Naive B cell (primary cell): Measurements from ENCODE around the gene MGMT. TPM values are rescaled to one million over a fixed set of nuclear protein-coding genes. Genes with fewer than 3 reads are reported as not detected.

Experiments used
- ATAC-seq, 2 donors: fragments of 150-1000 bp; cut with Tn5 transposase; 2 replicates each; pipeline ENCODE4 v1.10.0; 2021; ENCODE audit warnings: low read depth in 2 of 2, mild to moderate bottlenecking in 2 of 2, moderate library complexity in 2 of 2
- DNase-seq: peaks from one replicate; pipeline ENCODE4 v3.0.0; 2022
- H3K27ac Mint-ChIP-seq, 6 donors: one replicate each; pipeline ENCODE4 v1.8.0; 2020 to 2022; ENCODE audit warnings: mild to moderate bottlenecking in 6 of 6, mixed read lengths in 6 of 6, moderate library complexity in 5 of 6, inconsistent platforms in 2 of 6
- H3K27me3 Mint-ChIP-seq, 3 donors: one replicate each; pipeline ENCODE4 v1.8.0; 2021 to 2022; ENCODE audit warnings: mixed read lengths in 3 of 3, mild to moderate bottlenecking in 1 of 3
- H3K36me3 Mint-ChIP-seq, 2 donors: one replicate each; pipeline ENCODE4 v1.8.0; 2020 to 2022; ENCODE audit warnings: mixed read lengths in 2 of 2, inconsistent platforms in 1 of 2, mild to moderate bottlenecking in 1 of 2
- H3K4me1 Mint-ChIP-seq, 3 donors: one replicate each; pipeline ENCODE4 v1.8.0; 2020 to 2022; ENCODE audit warnings: mixed read lengths in 3 of 3, inconsistent platforms in 1 of 3, mild to moderate bottlenecking in 1 of 3, moderate library complexity in 1 of 3
- H3K4me3 Mint-ChIP-seq, 8 donors: one replicate each; pipeline ENCODE4 v1.8.0; 2020 to 2022; ENCODE audit warnings: mild to moderate bottlenecking in 8 of 8, mixed read lengths in 8 of 8, moderate library complexity in 8 of 8, inconsistent platforms in 2 of 8
- H3K9me3 Mint-ChIP-seq, 7 donors: one replicate each; pipeline ENCODE4 v1.8.0; 2020 to 2022; ENCODE audit warnings: mixed read lengths in 7 of 7, mild to moderate bottlenecking in 5 of 7, inconsistent platforms in 2 of 7, moderate library complexity in 1 of 7
- polyA plus RNA-seq, 6 donors: library from polyadenylated mRNA; unstranded; fragments of 300-500 nt; fragmentation: Illumina TruSeq; gene quantifications; one replicate each; pipeline ENCODE4 v1.2.3, GENCODE V29; 2021; ENCODE audit warnings: low read depth in 6 of 6

Gene MGMT
- polyA plus RNA-seq, 6 donors from 2014 or later, result 29.3 to 46.2 (median 38.2) TPM

DNA sequence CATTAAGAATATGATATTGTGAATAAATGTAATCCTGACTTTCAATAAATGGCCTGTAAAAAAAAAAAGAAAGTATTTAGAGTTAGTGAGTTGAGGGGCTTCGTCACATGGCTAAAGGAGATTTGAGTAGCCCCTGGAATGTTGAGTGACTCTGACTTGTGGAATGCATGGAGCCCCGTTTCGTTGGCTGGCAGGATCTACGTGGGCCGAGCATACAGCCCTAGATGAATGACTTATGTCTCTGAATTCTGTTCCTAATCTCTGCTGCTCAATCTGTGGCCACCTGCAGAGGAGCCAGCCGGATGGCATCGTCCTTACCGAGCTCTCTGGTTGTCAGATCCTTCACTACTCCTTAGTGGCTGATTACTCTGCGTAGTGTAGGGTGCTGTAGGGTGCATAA lies 155.7 kb downstream of the MGMT start:
- Mint-ChIP-seq H3K4me3 (no peak overlapping the region), H3K4me1 (peaks cover 16 to 41% (median 17%) of the 10 kb centered on the region in 3 donors), H3K9me3 (no peaks in the 10 kb centered on the region), H3K36me3 (no peaks in the 10 kb centered on the region), H3K27me3 (no peaks in the 10 kb centered on the region), H3K27ac (no peak overlapping the region)
- ATAC-seq (no peak), DNase-seq (no peak)

DNA sequence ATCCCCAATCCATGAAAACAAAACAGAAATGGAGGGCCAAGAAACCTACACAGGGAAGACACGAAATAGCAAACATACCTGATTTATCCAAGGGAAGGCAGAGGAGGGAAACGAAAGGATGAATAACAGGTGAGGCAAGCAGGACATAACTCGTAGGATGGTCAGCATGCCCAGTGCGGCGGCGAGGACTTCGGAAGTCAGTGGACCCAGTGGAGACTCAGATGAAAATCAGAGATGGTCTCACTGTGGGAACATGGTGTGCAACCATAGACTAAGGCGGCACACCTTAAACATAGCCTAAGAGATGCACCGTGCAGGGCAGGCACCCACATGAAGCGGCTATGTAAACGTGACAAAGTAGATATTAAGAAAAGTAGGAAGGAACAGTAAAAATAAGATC lies 157.5 kb downstream of the MGMT start:
- no peaks in the 10 kb centered on the region for H3K27me3 Mint-ChIP-seq
- H3K27ac Mint-ChIP-seq, result peak overlapping the region in 2 of 6 donors; percentile 19 to 31
- no peaks in the 10 kb centered on the region for H3K9me3 Mint-ChIP-seq
- peaks cover 17 to 43% (median 20%) of the 10 kb centered on the region in 3 donors for H3K4me1 Mint-ChIP-seq
- H3K36me3 Mint-ChIP-seq, result peaks cover 0 to 4% of the 10 kb centered on the region in 2 donors
- ATAC-seq (no peak), DNase-seq (no peak)
- H3K4me3 Mint-ChIP-seq, result no peak overlapping the region

DNA sequence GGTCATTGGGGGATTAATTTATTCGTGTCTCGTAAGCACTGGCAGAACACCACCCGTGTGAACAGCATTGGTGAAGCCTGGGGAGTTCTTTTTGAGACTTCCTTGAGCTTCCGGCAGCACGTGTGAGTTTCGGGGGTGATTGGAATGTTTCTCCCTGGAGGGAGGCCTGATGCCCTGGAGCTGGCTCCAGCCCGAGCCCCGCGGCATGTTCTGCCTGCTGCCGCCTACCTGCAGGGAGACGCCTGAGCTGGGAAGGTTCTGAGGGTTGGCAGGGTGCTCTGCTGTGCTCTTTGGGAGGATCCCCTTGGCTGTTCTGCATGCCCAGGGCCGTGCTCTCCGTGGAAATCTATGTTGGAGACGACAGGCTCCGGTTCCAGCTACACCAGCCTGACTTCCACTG lies 159.3 kb downstream of the MGMT start:
- H3K4me3 Mint-ChIP-seq, result no peak overlapping the region
- peaks cover 14 to 46% (median 22%) of the 10 kb centered on the region in 3 donors for H3K4me1 Mint-ChIP-seq
- H3K9me3 Mint-ChIP-seq, result peaks cover 0 to 2% (median 0%) of the 10 kb centered on the region in 7 donors
- ATAC-seq (no peak), DNase-seq (no peak)
- H3K27ac Mint-ChIP-seq, result peak overlapping the region in 2 of 6 donors; percentile 9 to 66
- no peaks in the 10 kb centered on the region for H3K27me3 Mint-ChIP-seq
- peaks cover 0 to 13% of the 10 kb centered on the region in 2 donors for H3K36me3 Mint-ChIP-seq

DNA sequence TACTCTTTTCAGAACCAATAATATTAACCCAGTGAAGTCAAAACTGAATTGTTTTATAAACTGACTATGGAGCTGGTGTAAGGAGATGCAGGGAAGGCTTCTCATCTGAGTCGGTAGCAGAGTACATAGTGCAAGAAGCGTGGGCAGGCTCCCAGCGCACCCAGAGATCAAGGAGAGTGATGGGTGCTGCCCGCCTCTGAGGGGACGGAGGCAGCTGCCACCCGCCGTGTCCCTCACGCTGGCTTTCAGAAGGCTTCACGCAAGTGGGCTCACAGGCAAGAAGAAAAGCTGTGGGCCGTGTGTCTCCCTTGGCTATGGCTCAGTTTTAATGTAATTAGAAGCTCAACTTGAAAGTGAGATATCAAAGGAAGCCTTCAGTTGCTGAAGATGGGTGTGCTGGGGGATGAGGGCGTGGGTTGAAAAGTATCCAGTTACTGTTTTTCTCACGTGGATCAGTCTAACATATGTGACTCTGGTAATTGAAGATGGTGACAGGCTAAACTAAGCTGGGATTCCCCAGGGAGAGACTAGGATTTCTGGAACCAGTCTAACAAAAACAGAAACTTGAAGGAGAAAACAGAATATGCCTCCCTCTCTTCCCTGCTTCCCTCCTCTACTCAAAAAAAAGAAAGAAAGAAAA lies 159.9 kb downstream of the MGMT start:
- DNase-seq (no peak), ATAC-seq (no peak)
- Mint-ChIP-seq H3K36me3 (peaks cover 0 to 13% of the 10 kb centered on the region in 2 donors), H3K4me3 (peak overlapping the region in 6 of 8 donors; percentile 6 to 80 (median 52)), H3K27ac (peak overlapping the region in 5 of 6 donors; percentile 9 to 96 (median 34)), H3K27me3 (no peaks in the 10 kb centered on the region), H3K9me3 (peaks cover 0 to 2% (median 0%) of the 10 kb centered on the region in 7 donors), H3K4me1 (peaks cover 14 to 46% (median 22%) of the 10 kb centered on the region in 3 donors)

GRCh38 chr10:129627442-129627841 lies 160.4 kb downstream of the MGMT start:
- Mint-ChIP-seq H3K36me3 (peaks cover 4 to 15% of the 10 kb centered on the region in 2 donors), H3K4me1 (peaks cover 14 to 44% (median 22%) of the 10 kb centered on the region in 3 donors), H3K27me3 (no peaks in the 10 kb centered on the region), H3K9me3 (peaks cover 0 to 4% (median 1%) of the 10 kb centered on the region in 7 donors), H3K27ac (peak overlapping the region in 4 of 6 donors; percentile 7 to 66 (median 48)), H3K4me3 (peak overlapping the region in 6 of 8 donors; percentile 8 to 80 (median 52))
- no peak for ATAC-seq
- DNase-seq, result no peak

- Mint-ChIP-seq H3K4me3 (peak overlapping the region in 1 of 8 donors; percentile 24), H3K4me1 (peaks cover 14 to 33% (median 24%) of the 10 kb centered on the region in 3 donors), H3K27me3 (no peaks in the 10 kb centered on the region), H3K36me3 (peaks cover 9 to 24% of the 10 kb centered on the region in 2 donors), H3K27ac (peak overlapping the region in 1 of 6 donors; percentile 39), H3K9me3 (peaks cover 0 to 16% (median 5%) of the 10 kb centered on the region in 7 donors)
- DNase-seq, result no peak
- ATAC-seq, result no peak
Measured at GRCh38 chr10:129628823-129629222, 161.8 kb downstream of the MGMT start.

- H3K36me3 Mint-ChIP-seq, result peaks cover 16 to 32% of the 10 kb centered on the region in 2 donors
- H3K9me3 Mint-ChIP-seq, result peaks cover 0 to 27% (median 11%) of the 10 kb centered on the region in 7 donors
- DNase-seq (no peak), ATAC-seq (no peak)
- H3K27ac Mint-ChIP-seq, result no peak overlapping the region
- H3K27me3 Mint-ChIP-seq, result no peaks in the 10 kb centered on the region
- H3K4me3 Mint-ChIP-seq, result no peak overlapping the region
- H3K4me1 Mint-ChIP-seq, result peaks cover 14 to 29% (median 24%) of the 10 kb centered on the region in 3 donors
Measured at GRCh38 chr10:129629911-129630310, 162.9 kb downstream of the MGMT start.

DNA sequence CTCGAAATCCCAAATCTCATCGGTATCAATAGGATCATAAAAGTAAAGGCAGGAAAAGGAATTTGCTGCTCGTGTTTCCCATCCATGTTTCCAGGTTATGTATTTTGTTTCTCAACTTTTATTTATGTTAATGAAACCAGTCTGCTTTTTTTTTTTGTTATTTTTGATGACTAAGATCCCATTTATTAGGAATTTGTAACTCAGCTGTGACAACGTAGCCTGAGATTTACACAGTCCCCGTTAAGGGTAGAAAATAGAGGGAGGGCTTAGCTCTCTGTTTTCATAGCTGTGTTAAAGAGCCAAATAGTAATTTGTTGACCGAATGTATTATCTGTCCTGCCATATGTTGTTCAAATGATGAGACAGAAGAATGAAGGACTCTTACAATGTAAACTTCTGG lies 164.0 kb downstream of the MGMT start:
- peak overlapping the region in 1 of 8 donors; percentile 12 for H3K4me3 Mint-ChIP-seq
- DNase-seq, result no peak
- no peak for ATAC-seq
- peaks cover 0 to 33% (median 11%) of the 10 kb centered on the region in 7 donors for H3K9me3 Mint-ChIP-seq
- H3K27me3 Mint-ChIP-seq, result no peaks in the 10 kb centered on the region
- peaks cover 14 to 29% (median 24%) of the 10 kb centered on the region in 3 donors for H3K4me1 Mint-ChIP-seq
- peaks cover 24 to 32% of the 10 kb centered on the region in 2 donors for H3K36me3 Mint-ChIP-seq
- no peak overlapping the region for H3K27ac Mint-ChIP-seq

- Mint-ChIP-seq H3K4me1 (peaks cover 8 to 21% (median 13%) of the 10 kb centered on the region in 3 donors), H3K36me3 (peaks cover 24 to 32% of the 10 kb centered on the region in 2 donors), H3K27me3 (no peaks in the 10 kb centered on the region), H3K27ac (peak overlapping the region in 1 of 6 donors; percentile 45), H3K4me3 (no peak overlapping the region), H3K9me3 (peaks cover 0 to 33% (median 11%) of the 10 kb centered on the region in 7 donors)
- ATAC-seq, result no peak
- DNase-seq, result no peak
Measured at GRCh38 chr10:129631870-129632623, 165.0 kb downstream of the MGMT start.

DNA sequence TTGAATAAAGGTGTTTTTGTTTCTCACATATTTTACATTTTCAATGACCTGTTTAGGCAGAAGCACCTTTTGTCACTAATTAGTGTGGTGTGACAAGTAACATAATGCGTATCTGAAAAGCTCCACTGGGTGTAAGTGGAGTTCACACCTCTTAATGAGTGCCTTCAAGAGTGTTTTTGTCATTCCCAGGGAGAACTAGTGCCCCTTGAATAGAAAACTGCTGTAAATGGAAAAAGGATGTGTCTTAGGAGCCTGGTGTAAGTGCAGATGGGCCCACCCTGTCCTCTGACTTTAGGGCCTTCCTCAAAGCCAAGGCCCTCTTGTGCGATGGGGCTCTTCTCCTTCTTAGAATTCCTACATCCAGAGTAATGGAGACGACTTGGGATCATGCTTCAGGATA lies 170.0 kb downstream of the MGMT start:
- DNase-seq (no peak), ATAC-seq (no peak)
- Mint-ChIP-seq H3K27me3 (no peaks in the 10 kb centered on the region), H3K9me3 (peaks cover 0 to 33% (median 11%) of the 10 kb centered on the region in 7 donors), H3K27ac (no peak overlapping the region), H3K36me3 (peaks cover 24 to 39% of the 10 kb centered on the region in 2 donors), H3K4me3 (no peak overlapping the region), H3K4me1 (peaks cover 0 to 2% (median 0%) of the 10 kb centered on the region in 3 donors)

DNA sequence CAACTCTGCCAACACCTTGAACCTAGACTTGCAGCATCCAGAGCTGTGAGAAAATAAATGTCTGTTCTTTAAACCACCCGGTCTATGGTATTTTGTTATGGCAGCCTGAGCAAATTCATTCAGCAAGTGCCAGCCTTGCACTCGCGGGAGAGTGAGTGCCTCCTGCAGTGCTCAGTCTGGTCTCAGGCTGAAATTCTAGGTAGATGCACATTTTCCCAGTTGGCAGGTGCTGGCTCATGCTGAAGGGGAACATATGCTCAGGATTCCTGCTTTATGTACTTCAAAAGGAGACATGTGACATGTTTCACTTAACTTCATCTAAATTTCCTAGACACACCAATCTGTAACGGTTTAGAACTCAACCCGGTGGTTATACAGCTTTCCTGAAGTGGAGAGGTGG lies 170.8 kb downstream of the MGMT start:
- ATAC-seq (no peak), DNase-seq (no peak)
- H3K27ac Mint-ChIP-seq, result no peak overlapping the region
- peaks cover 0 to 2% (median 0%) of the 10 kb centered on the region in 3 donors for H3K4me1 Mint-ChIP-seq
- peaks cover 17 to 32% of the 10 kb centered on the region in 2 donors for H3K36me3 Mint-ChIP-seq
- H3K9me3 Mint-ChIP-seq, result peaks cover 0 to 26% (median 8%) of the 10 kb centered on the region in 7 donors
- no peak overlapping the region for H3K4me3 Mint-ChIP-seq
- H3K27me3 Mint-ChIP-seq, result no peaks in the 10 kb centered on the region

DNA sequence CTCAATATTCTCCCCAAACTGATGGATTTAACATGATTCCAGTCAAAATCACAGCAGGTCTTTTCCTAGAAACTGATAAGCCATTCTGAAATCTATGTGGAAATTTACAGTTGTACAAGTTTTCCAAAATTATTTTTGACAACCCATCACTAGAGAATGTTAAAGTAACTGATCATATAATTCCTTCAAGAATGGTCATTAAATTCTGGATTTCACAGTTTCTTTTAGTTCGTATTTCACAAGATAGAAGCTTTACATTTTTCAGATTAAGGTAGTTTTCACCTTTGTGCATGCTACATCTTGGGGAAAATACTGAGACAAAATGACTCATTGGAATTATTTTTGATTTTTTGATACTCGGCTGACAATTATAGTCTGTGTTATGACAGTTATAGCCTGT lies 174.3 kb downstream of the MGMT start:
- Mint-ChIP-seq H3K4me1 (peaks cover 0 to 13% (median 0%) of the 10 kb centered on the region in 3 donors), H3K4me3 (no peak overlapping the region), H3K36me3 (peaks cover 0 to 31% of the 10 kb centered on the region in 2 donors), H3K27me3 (no peaks in the 10 kb centered on the region), H3K9me3 (no peaks in the 10 kb centered on the region), H3K27ac (no peak overlapping the region)
- ATAC-seq (no peak), DNase-seq (no peak)

- no peaks in the 10 kb centered on the region for H3K9me3 Mint-ChIP-seq
- ATAC-seq (no peak), DNase-seq (no peak)
- H3K36me3 Mint-ChIP-seq, result peaks cover 0 to 31% of the 10 kb centered on the region in 2 donors
- no peak overlapping the region for H3K27ac Mint-ChIP-seq
- H3K27me3 Mint-ChIP-seq, result no peaks in the 10 kb centered on the region
- no peak overlapping the region for H3K4me3 Mint-ChIP-seq
- peaks cover 0 to 13% (median 0%) of the 10 kb centered on the region in 3 donors for H3K4me1 Mint-ChIP-seq
Measured at GRCh38 chr10:129641982-129642381, 174.9 kb downstream of the MGMT start.
